Brain pericyte (primary cell): Measurements from ENCODE around the gene PRIMA1.

Source experiments
- DNase-seq: peaks from one replicate; pipeline ENCODE4 v3.0.0-alpha.2; 2012; ENCODE audit warnings: low read depth, low spot score

PRIMA1 gene

DNA sequence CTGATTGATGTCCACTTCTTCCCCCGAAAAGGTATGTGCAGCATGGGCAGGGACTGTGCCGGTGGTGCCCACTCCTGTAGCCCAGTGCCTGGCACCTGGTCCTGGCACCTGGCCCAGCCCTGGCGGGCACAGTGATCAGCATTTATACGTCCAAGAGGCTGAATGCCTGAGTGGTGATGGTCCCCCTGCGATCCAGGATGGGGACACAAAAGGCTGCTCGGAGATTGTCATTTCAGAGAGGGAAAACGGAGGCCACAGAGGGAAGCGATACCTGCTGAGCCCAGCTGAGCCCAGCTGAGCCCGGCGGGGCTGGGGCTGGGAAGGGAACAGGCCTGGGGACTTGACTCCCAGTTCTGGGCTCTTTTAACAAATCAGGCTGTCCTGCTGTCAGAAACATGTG, 55.8 kb downstream of the PRIMA1 start:
- DNase-seq: no peak

DNA sequence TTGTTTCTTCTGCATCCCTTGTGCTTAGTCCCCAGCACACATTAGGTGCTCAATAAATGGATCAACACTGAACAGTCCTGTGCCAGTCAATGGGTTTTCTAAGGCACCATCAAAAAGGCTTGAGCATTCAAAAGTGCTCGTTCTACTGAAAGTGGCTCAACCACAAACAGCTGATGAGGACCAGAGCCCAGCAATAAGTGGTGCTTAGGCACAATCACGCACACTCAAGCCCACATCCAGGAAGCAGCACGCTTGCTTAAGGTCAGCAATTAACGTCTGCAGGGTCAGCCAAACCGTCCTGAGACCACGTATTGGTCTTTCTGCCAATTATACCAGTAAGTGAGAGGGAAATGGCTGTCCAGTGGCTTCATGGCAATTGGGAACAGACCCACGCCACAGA, 56.5 kb downstream of the PRIMA1 start:
- no peak for DNase-seq

DNA sequence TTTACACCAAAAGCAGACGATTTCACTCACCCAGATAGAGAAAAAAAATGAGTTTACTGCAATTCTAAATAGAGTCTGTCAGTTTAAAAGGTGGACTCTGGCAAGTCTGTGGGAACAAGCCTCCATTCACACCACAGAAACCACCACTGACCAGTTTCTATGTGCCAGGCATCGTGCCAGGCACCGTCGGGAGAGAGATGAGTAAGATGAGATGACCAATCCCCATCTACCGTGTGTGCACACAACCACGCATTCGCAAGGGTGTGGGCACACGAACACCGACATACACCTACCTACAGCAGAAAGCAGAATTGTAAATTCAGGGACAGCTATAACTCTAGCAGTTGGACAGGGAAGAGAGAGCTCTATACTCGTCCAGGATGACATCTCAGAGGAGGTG, 58.3 kb downstream of the PRIMA1 start:
- DNase-seq: no peak

DNA sequence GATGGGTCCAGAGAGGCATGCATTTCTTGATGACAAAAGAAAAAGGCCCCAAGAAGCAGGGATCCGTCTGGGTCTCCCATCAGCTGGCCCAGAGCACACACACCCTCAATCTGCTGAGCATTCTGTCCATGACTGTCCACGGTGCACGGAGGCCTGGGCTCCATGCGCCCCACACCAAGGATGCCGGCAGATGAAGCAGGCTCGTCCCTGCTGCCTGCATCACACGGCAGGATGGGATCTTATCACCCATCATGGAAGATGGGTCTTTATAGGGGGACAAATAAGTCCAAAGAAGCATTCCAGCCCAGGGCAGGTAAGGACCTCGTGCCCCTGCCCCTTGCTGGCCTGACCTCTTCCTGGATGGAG, 59.7 kb downstream of the PRIMA1 start:
- no peak for DNase-seq

DNA sequence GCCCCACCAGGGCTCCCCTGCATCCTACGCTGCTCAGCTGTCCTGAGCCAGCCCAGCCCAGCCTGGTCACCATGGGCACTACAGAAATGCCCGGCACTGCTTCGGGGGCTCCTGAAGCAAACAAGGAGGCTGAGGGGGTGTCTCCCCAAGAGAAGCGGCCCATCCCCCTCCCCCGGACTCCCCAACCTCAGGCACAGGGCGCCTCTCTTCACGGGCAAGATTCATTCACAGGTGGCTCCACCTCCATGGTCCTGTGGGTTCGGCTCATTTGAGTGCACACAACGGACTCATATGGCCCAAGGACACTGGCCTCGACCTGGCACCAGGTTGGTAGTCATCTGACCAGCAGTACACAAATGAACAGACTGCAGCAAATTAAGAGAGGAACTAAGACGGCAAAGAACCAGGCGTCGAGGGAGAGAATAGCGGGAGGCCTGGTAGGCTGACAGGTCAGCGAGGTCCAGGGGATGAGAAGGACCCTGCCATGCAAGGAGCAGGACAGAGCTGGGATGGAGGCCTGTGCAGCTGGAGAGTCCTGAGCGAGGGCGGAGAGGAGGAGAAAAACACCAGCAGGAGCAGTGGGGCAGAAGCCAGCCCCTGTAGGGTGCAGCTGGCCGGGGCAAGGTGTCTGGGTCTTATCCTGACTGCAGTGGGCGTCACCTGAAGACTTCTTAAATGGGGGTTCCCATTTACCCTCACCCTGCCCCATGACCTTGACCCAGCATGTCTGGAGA, 60.2 kb downstream of the PRIMA1 start:
- no peak for DNase-seq

DNA sequence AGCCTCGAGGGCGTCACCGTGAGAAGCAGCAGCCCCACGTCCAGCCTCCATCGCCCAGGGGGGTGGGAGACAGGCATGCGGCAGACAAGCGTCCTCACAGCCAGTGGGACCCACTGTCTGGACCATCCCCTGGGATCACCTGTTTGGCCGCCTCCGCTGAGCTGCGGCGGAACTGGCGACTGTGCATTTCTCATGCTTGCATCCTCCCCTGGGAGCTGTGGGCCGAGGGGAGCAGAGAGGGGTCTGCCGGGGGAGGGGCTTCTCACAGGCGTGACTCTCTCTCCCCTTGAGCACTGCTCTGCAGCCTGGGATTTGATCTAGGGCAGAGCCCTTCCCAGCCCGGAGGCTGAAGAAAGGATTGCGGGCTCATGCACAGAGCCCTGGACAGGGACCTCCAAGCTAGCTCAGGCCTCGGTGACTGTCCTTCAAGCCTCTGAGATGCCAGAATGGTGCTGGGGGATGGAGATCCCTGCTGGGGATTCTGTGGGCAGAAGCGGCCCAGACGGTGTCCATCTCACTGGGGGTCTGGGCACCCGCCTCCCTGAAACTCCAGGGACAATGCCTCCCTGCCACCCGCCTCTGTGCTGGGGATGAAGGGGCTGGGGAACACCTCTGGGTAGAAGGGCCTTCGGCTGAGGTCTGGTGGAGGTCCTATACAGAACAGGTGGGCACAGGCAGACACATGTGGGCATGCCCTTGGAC, 61.1 kb downstream of the PRIMA1 start:
- DNase-seq: no peak

DNA sequence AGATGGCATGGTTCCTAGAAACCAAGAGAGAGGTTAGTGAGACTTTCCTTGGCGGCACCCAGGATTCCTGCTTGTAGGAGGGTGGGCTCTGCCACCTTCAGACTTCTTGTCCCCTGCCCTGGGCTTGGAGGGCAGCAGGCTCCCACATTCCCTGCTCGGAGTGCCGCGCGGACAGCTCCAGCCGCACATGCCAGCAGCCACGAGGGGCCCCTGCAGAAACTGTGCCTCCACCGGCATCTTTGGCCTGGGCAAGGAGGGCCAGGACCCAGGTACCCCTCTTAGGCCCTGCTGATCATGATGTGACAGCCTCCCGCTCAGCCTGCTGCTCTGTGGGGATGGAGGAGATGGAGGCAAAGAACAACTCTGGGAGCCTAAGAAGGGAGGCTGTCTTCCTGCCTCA, 62.3 kb downstream of the PRIMA1 start:
- DNase-seq: no peak

DNA sequence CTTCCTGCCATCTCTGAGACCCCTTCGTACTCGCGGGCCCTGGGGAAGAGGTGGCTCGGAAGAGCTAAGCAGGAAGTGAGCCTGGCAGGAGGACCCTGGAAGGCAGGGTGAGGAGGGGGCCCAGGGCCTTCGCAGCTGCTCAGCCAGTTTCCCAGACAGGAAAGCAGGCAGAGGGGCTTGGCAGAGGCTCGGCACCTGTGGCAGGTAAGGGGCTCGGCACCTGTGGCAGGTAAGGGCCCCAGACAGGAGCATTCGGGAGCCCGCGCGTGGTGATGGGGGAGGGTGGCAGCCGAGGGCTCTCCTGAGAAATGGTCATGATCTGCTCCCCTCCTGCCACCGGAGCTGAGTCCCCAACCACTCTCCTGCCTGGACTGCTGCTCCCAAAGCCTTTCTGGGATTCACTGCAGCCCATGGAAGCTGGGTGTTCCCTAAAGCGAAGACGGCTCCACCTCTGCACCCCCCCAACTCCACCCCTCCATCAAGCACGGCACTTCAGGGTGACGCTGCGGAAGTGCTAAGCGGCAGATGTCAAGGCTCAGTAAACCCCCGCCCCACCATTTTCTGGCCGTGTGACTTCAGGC, 63.2 kb downstream of the PRIMA1 start:
- DNase-seq: no peak

DNA sequence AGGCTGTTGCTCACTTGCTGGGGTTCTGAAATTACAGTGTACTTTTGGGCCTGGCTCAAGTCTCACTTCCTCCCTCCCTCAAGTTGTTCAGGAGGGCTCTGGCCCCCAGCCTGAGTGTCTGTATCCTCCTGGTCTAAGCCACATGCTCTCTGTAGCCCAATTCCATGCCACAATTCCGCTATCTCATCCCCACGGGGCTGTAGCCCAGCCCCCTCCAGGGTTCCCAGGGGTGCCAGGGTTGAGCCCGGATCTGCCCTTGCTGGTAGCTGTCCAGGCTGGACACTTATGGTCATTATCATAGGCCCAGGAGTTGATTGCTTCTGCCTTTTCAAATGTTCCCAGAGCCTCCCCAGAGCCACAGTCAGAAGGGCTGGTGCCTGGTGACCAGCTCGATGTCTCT, 65.3 kb downstream of the PRIMA1 start:
- DNase-seq: no peak

DNA sequence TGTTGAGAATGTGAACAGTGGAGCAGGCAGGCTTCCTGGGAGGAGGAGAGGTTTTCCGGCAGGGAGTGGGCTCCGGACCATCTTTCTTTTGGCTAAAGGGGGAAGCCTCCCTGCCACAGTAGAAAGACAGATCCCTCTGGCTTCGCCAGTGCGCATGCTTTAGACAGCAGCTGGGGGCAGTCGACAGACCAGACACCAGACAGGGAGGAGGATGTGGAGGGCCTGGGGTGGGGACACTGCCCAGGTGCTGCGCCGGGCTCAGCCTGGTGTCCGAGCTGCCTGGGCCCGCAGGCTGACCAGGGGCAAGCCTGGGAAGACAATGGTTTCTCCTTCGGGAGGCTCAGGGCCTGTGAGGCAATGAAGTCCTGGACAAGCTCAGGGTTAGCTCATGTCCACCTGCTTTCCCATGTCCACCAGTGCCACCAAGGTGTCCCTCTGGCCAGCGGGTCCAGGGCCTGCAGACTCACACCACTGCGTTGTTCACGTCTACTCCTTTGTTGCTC, 67.3 kb downstream of the PRIMA1 start:
- no peak for DNase-seq

DNA sequence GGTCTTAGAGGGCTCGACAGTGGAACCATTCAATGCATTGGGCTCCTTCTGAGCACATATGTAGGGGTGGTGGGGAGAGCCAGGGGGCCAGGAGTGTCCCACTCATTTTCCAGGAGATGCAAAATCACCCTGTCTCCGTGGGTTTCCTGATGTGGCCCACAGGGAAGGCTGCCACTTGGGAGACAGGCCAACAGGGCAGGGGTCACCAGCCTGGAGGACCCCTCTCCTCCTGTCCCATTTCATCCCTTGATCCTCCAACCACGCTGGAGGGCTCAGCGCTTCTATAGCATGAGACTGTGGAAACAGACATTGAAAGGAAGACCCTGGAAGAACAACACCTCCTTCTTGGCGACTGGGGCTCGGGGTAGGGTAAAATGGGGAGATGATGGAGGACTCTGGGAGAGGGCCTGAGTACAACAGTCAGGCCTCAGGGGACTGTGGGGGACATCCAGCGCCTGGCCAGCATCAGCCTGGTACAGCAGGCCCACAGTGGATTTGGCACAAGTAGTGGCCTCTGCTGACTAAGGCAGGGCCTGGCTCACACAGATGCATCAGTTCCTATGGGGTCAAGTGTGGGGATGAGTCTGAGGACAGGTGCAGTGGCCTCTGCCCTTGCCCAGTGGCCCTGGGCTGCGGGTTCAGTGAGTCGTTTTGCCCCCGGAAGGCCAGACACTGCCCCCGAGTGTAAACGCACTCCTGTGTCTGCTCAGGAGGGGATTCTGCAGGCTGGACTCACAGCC, 68.0 kb downstream of the PRIMA1 start:
- DNase-seq: no peak

DNA sequence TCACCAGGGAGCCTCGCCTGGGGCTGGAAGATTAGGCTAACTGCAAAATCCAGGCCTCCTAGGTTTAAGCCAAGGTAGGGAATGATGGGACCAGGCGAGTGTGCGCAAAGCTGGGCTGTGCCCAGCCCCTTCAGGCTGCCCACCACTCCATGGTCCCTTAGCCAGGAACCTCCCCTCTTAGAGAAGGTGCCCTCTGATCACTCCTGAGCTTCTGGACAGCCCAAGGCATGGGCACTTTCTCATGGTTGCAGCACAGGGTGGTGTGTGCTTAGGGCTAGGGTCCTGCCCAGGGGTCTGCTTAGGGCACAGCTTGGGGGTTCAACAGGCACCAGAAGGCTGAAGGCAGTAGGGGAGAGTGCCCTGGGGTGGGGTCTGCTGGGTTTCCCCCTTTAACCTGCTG, 69.0 kb downstream of the PRIMA1 start:
- DNase-seq: no peak

DNA sequence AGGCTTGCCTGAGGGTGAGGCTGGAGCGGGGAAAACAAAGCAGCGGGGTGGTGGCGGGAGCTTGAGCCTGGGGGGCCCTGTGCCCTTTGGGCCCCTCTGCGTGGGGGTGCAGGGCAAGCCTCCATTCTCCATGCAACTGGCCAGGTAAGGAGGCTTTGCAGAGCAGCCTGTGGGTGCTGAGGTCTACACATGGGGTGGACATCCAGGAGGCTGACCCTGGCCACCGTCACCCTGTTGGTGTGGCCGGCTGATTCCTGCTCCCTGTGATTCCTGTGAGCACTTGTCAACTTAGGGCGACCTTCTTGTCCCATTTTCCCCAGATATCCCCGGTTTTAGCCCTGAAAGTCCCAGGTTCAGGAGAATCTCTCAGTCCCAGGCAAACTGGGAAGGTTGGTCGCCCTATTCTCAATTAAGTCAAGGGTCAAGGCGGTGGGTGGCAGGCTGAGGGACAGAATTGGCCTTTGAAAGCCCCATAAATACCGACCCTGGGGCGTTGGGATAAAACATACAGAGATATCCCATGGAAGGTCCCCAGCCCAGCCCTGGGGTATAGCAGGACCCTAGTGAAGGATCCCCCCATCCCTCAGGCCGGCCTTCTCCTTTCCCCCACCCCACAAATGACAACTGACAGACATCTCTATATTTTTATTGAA, 70.5 kb downstream of the PRIMA1 start:
- no peak for DNase-seq

DNA sequence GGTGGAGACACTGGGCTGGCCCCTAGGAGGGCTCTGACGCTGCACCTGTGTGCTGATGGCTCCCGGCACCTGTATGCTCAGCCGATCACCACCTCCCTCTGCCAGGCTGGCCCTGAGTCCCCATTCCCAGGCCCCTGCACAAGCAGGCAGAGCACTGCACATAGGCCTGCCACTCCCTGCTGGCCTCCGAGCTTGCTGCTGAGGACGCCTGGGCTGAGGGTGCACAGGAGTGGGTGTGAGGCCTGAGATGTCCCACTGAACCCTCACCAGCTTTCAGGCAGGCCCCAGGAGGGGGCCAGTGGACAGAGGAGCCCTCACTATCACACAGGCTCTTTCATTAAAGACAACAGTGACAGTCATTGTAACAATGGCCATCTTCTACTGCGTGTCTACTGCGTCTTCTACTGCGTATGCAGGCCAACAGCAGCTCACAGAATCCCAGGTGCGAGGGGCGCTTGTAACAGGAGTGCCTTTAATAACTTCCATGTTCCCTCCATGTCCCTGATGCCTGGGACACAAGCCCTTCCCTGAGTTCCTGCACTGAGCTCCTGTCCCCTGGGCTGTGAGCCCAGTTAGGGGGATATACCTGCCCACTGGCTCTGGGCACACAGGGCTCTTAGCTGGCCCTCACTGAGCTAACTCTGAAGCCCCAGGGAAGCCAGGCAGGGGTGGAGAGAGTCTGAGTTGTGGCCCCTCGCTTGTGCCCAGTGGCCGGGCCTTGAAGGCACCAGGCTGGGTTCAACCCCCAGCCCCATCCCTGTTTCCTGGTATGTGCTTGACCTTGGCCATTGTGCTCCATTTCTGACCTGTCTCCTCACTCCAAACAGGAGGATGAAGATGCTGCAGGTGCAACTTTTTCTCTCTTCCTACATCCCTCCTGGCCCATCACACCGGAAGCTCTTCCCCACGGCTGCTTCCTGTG, 71.3 kb downstream of the PRIMA1 start:
- no peak for DNase-seq

DNA sequence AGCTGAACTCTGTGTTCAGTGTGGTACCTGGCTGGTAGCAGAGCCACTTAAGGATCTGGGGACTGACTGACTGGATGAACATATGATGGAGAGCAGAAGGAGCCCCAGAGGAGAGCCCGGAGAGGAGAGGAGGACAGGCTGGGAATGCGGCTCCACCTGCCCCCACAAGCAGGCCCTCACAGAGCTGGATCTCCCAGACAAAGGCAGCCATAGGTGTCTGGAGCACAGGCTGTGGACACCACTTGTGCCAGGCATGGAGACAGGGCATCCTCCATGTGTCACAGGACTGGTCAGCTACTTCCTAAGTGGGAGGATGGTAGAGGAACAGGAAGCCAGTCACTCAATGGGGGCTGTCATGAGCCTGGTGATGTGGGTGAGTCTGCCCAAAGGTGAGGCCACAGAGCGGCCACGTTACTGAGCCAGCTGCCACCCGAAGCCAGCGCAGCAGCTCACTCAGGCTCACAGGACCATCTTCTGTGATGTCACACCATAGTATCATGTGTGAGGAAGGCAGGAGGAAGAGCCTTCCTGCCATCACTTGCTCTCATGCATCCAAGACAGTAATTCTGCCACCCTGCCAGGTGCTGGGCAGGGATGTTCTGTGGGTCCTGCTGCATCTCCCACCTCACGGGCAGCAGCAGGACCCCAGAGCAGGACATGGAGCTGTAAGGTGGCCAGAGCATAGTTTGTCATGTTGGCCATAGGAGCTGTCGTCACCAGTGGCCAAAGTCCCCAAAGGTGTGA, 72.1 kb downstream of the PRIMA1 start:
- no peak for DNase-seq

DNA sequence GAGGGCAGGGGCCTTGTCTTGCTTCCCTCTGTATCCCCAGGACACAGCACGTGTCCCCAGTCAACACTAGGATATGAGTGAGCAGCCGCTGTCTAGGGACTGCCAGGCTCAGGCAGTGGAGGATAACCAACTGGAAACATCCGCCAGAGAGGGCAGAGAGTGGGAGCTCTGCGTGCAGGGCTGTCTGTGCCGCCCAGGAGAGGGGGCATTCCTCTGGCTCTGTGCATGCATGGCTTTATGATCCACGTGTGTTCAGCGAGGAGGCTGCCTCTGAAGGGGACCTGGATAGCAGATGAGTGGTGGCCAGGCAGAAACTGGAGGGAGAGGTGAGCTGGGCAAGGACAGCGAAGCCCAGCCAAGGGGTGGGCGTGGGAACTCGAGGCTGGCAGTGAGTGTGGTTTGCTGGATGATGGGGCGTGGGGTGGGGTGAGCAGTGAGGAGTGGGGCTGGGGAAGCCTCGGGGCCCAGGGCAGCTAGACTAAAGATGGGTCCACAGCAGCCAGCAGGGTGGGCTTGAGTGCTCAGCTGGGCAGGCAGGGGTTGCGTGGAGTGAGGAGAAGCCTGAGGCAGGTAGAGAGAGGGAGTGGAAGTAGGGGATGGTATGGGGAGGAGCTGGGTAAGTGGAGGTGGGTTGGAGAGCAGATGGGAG, 72.9 kb downstream of the PRIMA1 start:
- no peak for DNase-seq

DNA sequence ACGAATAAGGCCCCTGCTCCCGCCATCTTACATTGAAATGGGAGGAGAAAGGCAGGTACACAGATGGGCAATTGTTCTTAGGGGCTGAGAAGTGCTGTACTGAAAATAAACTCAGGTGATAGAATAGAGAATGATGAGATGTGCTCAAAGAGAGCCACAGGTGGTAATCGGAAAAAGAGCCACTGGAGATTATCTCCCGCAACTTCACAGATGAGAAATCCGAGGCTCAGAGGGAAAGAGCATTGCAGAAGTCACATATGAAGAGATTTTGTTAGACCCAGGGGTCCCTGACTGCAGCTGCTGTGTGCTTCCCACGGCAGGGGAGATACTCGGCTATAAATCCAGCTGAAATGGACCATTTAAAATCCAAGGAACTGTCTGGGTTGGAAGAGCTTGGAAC, 73.7 kb downstream of the PRIMA1 start:
- no peak for DNase-seq

DNA sequence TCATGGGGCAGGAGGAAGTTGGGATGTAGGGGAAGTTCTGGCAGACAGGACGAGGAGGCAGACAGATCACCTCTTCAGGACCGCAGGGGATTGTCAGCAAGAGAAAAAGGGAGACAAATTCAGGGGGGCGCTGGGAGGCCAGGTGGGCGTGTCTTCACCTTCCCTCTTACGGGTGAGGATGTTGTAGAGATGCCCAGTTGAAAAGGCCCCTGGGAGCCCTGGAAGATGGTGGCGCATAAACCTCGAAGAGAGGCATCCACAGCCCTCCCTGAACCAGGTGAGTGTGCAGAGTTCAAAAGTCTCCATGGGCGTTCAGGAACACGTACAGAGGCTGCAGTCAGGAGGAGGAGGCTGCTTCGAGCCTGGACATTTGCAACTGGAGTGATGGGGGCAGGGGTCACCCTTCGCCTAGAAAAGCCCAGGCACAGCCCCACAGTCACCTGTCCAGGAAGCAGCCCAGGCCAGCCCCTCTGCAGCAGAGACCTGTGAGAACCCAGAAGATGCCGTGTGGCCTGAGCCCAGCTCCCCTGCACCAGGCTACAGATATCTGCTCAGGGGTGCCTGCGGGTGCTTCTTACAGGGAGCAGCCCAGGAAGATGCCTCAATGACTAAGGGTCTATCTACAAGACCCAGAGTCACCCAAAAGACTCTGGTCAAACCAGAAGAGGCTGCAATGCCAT, 74.4 kb downstream of the PRIMA1 start:
- no peak for DNase-seq
